Effector memory CD4-positive, alpha-beta T cell (primary cell): ENCODE measurements around the gene ATXN7L1.

Source experiments
- DNase-seq, 3 donors: peaks; one replicate each; pipeline ENCODE4 v3.0.0-alpha.2; 2020
- H3K27ac ChIP-seq: 2 replicates; pipeline ENCODE4 v1.7.0; 2013; ENCODE audit warnings: mild to moderate bottlenecking, low read length, moderate library complexity; ENCODE audit not compliant: insufficient read depth, poor library complexity, severe bottlenecking
- H3K27me3 ChIP-seq: replicated peaks from 2 replicates; pipeline ENCODE4 v1.7.0; 2013; ENCODE audit warnings: mild to moderate bottlenecking, low read length; ENCODE audit not compliant: insufficient read depth, control insufficient read depth, poor library complexity, severe bottlenecking
- H3K36me3 ChIP-seq: 2 replicates; pipeline ENCODE4 v1.7.0; 2013; ENCODE audit warnings: mild to moderate bottlenecking, low read length, moderate library complexity; ENCODE audit not compliant: control insufficient read depth, insufficient read depth
- H3K4me1 ChIP-seq: 2 replicates; pipeline ENCODE4 v1.7.0; 2013; ENCODE audit warnings: low read length, mild to moderate bottlenecking; ENCODE audit not compliant: control insufficient read depth, insufficient read depth, poor library complexity, severe bottlenecking
- H3K4me3 ChIP-seq: 2 replicates; pipeline ENCODE4 v1.7.0; 2013; ENCODE audit warnings: low read length, low read depth, mild to moderate bottlenecking; ENCODE audit not compliant: insufficient read depth, poor library complexity, severe bottlenecking
- H3K9me3 ChIP-seq: 2 replicates; pipeline ENCODE4 v1.7.0; 2013; ENCODE audit warnings: mild to moderate bottlenecking, low read length, moderate library complexity; ENCODE audit not compliant: control insufficient read depth

ATXN7L1 gene

DNA sequence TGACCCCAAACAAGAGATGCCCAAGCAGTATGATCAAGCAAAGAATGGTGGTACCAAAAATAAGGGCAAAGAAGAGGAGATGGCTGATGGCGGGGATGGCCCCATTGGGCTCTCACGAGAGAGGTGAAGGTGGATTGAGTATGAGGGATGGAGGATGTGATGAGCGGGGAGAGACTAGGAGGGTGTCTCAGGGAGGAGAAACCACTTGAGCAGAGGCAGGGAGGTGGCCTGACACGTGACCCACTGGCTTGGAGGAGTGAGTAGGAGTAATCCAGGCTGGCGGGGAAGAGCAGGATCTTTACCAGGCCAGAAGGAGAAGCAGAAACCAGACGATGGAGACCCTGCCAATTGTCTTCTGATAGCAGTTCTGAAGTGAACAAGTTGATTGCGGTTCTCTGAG is 33.3 kb upstream of the ATXN7L1 start:
- H3K9me3 ChIP-seq = no peaks in the 10 kb centered on the region
- H3K36me3 ChIP-seq = no peaks in the 10 kb centered on the region
- H3K4me1 ChIP-seq = no peaks in the 10 kb centered on the region
- no peak overlapping the region for H3K27ac ChIP-seq
- no peaks in the 10 kb centered on the region for H3K27me3 ChIP-seq
- no peak for DNase-seq
- no peak overlapping the region for H3K4me3 ChIP-seq

DNA sequence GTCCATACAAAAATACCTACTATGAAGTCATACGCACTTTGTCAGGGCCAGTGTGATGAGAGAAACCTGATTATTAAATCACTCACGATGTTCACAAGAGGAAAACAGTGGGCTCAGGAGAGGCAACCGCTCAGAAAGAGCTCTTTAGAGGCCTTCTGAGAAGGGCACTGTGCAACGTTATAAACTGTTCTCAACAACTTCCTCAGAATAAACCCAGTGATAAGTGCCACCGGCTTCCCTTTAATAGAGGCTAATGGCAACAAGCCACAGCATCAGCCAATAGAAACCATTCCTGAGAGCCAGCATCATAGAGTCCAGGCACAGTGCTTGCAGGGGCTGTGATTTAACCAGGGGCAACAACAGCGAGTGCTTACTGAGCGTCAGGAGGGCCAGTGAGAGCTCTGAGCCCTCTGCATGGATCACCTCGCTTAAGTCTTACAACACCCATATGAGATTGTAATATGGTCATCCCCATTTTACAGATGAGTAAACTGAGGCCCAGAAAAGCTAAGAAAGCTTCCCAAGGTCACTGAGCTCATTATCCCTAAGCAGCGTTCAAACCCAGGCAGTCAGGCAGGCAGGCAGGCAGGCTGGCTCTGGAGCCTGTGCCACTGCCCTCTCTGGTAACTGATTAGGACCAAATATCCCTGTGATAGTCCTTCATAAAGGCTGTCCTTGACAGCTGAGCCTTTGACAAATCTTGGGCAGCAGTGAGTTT is 30.9 kb upstream of the ATXN7L1 start:
- Histone ChIP-seq H3K36me3 (no peaks in the 10 kb centered on the region), H3K4me3 (no peak overlapping the region), H3K27ac (no peak overlapping the region), H3K4me1 (no peaks in the 10 kb centered on the region), H3K9me3 (no peaks in the 10 kb centered on the region), H3K27me3 (no peaks in the 10 kb centered on the region)
- no peak for DNase-seq

DNA sequence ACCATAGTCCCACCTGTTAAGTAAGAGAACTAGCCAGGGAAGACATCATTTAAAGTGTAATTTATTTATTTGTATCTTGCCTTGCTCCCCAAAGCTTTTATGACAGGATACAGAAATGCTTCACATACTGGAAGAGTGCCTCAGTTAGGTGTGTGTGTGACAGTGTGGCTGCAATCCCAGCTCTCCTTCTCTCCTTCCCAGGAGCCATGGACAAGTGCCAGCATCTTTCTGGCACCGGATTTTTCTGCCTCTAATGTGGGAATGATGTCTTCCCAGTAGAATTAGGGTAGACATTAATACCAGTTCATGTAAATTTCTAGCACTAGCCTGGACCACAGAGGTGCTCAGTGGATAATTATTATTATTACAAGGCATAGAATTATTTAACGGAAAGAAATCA is 30.3 kb upstream of the ATXN7L1 start:
- H3K4me3 ChIP-seq = no peak overlapping the region
- H3K9me3 ChIP-seq = no peaks in the 10 kb centered on the region
- no peaks in the 10 kb centered on the region for H3K27me3 ChIP-seq
- H3K4me1 ChIP-seq = no peaks in the 10 kb centered on the region
- no peaks in the 10 kb centered on the region for H3K36me3 ChIP-seq
- H3K27ac ChIP-seq = no peak overlapping the region
- no peak for DNase-seq

DNA sequence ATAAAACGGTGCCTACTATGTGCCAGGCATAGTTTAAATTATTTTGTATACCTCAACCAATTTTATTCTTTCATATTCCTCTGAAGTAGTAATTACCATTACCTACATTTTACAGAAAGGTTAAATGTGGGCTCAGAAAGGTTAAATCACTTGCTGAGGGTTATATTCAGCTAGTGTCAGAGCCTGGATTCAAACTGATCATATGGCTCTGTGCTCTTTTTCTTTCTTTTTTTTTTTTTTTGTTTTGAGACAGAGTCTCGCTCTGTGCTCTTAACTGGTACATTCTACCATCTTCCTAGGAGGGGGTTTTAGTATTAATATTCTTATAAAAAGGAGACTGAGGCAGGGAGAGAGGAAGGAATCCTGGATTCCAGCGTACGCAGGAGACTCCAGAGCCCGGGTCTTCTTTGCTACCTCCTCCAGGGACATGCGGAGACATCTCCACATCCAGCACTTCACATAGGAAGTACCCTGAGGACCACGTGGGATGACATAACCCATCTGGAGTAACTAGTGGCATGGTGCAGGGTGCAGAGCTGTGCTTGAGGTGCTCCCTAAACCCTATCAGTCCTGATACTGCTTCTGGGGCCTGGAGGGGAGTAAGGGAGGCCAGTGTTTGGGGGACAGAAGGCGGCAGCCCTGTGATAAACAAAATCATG is 29.6 kb upstream of the ATXN7L1 start:
- DNase-seq = no peak
- Histone ChIP-seq H3K4me1 (no peaks in the 10 kb centered on the region), H3K9me3 (no peaks in the 10 kb centered on the region), H3K27ac (no peak overlapping the region), H3K27me3 (no peaks in the 10 kb centered on the region), H3K36me3 (no peaks in the 10 kb centered on the region), H3K4me3 (no peak overlapping the region)

DNA sequence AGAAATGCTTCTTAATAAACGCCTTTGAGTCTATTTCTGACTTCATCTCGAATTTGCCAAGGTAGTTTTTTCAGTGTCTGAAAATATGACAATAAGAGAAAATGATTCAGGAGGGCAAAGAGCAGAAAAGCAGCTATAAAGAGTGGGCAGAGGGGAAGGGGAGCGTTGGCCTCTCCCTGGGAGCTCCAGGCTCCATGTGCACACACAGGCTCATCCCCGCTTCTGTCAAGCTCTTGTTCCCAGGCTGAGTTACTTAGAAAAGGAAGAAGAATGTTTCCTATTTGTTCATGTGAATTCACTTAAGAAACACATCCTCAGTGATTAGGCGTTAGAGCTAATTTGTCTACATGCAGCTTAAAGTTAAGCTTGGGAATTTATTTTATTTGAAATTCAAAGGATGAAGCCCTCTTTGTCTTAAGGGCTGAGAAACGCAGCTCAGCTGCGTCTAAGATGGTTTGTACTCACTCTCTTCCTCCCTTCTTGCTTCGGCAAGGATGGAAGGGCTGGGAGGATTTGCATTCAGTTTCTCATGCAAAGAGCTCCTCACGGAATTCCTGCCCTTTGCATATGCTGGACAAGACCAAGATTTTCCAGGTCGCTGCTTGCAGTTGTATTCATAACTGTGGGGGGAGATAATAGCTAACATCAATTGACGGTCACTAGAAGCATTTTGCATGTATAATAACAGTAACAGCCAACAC is 29.0 kb upstream of the ATXN7L1 start:
- no peak overlapping the region for H3K27ac ChIP-seq
- no peaks in the 10 kb centered on the region for H3K4me1 ChIP-seq
- no peaks in the 10 kb centered on the region for H3K27me3 ChIP-seq
- H3K9me3 ChIP-seq = no peaks in the 10 kb centered on the region
- H3K4me3 ChIP-seq = no peak overlapping the region
- H3K36me3 ChIP-seq = no peaks in the 10 kb centered on the region
- DNase-seq = no peak

DNA sequence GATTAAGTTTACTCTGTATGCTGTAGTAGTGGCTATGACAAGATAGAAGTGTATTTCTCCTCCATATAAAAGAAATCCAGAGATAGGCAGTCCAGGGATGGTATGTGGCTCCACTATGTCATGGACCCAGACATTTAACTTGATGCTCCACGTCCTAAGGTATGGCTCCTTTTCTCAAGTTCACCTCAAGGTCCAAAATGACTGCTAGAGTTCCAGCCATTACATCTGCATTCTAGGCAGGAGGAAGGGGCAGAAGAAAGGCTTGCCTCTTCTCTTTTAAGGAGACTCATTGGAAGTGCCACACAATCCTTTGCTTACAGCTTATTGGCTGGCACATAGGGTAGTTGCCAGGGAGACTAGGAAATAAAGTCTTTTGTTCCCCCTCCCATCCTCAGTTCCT is 27.7 kb upstream of the ATXN7L1 start:
- DNase-seq = no peak

DNA sequence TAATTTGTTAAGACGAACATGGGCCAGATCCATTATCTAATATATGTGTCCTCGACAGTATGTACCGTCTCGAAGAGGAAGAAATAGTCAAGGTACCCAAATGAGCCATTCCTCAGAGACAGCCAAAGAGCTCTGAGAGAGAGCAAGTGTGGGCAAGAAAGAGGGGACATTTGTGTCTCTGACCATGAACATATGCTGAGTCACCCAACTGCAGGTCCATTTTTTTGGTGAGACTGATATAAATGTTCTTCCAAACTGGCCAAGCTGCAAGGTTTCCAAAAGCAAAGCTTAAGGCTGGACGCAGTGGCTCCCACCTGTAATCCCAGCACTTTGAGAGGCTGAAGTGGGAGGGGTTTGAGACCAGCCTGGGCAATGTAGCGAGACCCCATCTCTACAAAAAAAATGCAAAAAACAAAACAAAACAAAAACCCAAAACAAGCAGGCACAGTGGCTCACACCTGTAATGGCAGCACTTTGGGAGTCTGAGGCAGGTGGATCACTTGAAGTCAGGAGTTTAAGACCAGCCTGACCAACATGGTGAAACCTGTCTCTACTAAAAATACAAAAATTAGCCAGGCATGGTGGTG is 26.0 kb upstream of the ATXN7L1 start:
- Histone ChIP-seq H3K27ac (no peak overlapping the region), H3K4me3 (no peak overlapping the region), H3K36me3 (no peaks in the 10 kb centered on the region), H3K27me3 (no peaks in the 10 kb centered on the region), H3K9me3 (no peaks in the 10 kb centered on the region), H3K4me1 (no peaks in the 10 kb centered on the region)
- DNase-seq = no peak

More for the DNA sequence above, 27.7 kb upstream of the ATXN7L1 start:
- no peaks in the 10 kb centered on the region for H3K4me1 ChIP-seq
- H3K27me3 ChIP-seq = no peaks in the 10 kb centered on the region
- no peaks in the 10 kb centered on the region for H3K36me3 ChIP-seq
- H3K27ac ChIP-seq = no peak overlapping the region
- no peaks in the 10 kb centered on the region for H3K9me3 ChIP-seq
- no peak overlapping the region for H3K4me3 ChIP-seq

DNA sequence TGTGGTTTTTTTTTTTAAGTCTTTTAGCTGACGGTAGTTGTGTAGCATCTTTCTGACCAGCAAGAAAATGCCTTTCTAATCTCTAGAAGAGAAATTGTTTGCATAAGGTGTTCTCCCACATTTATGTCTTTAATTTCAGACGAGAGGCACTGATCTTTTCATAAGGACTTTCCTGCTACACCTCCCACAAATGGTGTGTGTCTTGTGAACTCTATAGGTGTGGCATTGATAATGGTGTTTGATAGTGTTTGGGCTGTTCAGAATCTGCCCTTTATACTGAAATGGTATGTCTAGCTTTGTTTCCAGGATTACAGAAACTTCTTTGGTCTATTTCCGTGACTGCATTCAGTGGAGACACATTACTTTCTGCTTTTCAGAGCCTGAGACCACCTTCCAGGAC is 21.6 kb upstream of the ATXN7L1 start:
- Histone ChIP-seq H3K4me3 (no peak overlapping the region), H3K27ac (no peak overlapping the region), H3K9me3 (no peaks in the 10 kb centered on the region), H3K36me3 (no peaks in the 10 kb centered on the region), H3K4me1 (peaks cover 10% of the 10 kb centered on the region), H3K27me3 (no peaks in the 10 kb centered on the region)
- DNase-seq = no peak

DNA sequence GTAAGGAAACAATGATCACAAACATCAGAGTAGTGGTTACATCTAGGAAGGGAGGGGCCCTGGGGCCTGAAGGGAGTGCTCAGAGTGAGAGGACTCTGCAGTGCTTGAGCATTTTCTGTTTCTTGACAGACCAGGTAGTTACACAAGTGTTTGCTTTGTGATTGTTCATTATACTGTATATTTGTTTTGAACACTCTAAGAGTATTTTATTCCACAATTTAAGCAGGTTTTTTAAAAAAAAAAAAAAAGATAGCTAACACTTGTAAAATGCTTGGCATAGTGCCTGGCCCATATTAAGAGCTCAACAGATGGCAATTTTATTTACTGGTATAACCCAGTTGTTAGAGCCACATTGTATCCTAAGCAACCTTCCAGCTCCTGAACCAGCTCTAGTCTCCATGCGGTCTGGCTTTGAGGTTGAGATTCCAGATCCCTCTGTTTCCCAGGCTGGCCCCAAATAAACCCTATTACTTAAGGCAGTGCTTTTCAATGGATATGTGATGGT is 20.1 kb upstream of the ATXN7L1 start:
- no peak for DNase-seq
- peaks cover 10% of the 10 kb centered on the region for H3K4me1 ChIP-seq
- no peaks in the 10 kb centered on the region for H3K36me3 ChIP-seq
- H3K9me3 ChIP-seq = no peaks in the 10 kb centered on the region
- no peak overlapping the region for H3K4me3 ChIP-seq
- H3K27ac ChIP-seq = no peak overlapping the region
- no peaks in the 10 kb centered on the region for H3K27me3 ChIP-seq

DNA sequence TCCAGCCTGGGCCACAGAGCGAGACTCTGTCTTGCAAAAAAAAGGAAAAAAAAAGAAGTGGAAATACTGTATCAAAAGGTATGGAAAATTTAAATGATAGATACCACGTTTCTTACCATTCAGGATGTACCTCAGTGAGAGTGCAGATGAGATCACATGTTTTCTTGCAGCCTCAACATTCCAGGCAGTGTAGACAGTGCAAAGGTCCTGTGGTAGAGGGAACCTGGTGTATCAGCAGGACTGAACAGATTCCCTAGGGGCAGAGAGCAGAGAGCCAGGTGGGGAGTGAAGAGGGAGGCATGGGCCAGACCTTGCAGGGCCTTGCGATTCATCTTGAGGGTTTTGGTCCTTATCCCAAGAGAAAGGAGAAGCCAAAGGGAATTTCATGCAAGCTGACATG is 17.7 kb upstream of the ATXN7L1 start:
- H3K4me1 ChIP-seq = peaks cover 14% of the 10 kb centered on the region
- no peak overlapping the region for H3K27ac ChIP-seq
- DNase-seq = no peak
- H3K4me3 ChIP-seq = no peak overlapping the region
- H3K9me3 ChIP-seq = no peaks in the 10 kb centered on the region
- H3K27me3 ChIP-seq = no peaks in the 10 kb centered on the region
- H3K36me3 ChIP-seq = no peaks in the 10 kb centered on the region
